Neutrophil (primary cell): ENCODE measurements around the gene CDT1.

Experiments
- H3K27ac ChIP-seq: fragments of 200-600 bp; sonication (generic); 2 replicates; pipeline ENCODE4 v1.5.1; 2016; ENCODE audit warnings: mild to moderate bottlenecking, moderate library complexity
- H3K27me3 ChIP-seq: fragments of 200-600 bp; sonication (generic); 2 replicates; pipeline ENCODE4 v1.6.0; 2016; ENCODE audit warnings: mild to moderate bottlenecking
- H3K36me3 ChIP-seq: fragments of 200-600 bp; sonication (generic); 2 replicates; pipeline ENCODE4 v1.5.1; 2017
- H3K4me1 ChIP-seq, 2 experiments: fragments of 200-600 bp in 1 of 2; sonication (generic) in 1 of 2; 1 replicate in 1 of 2; 2 replicates in 1 of 2; pipeline versions ENCODE4 v1.5.1 to v1.6.1; 2013 to 2016; ENCODE audit warnings: low read depth in 1 of 2, low read length in 1 of 2, mild to moderate bottlenecking in 1 of 2, moderate library complexity in 1 of 2; ENCODE audit not compliant: control insufficient read depth in 1 of 2, insufficient read depth in 1 of 2
- H3K4me3 ChIP-seq, 2 experiments: fragments of 200-600 bp in 1 of 2; sonication (generic) in 1 of 2; 1 replicate in 1 of 2; 2 replicates in 1 of 2; pipeline ENCODE4 v1.5.1; 2013 to 2016; ENCODE audit warnings: low read depth in 1 of 2, low read length in 1 of 2, mild to moderate bottlenecking in 1 of 2, moderate library complexity in 1 of 2
- H3K9me3 ChIP-seq: fragments of 200-600 bp; sonication (generic); 2 replicates; pipeline ENCODE4 v1.5.1; 2016
- CTCF ChIP-seq: fragments of 200-600 bp; sonication (generic); IDR thresholded peaks from 2 replicates; pipeline ENCODE4 v1.5.1; 2016; ENCODE audit warnings: antibody characterized with exemption

CDT1 gene

GRCh38 chr16:88826070-88826840, 22.7 kb downstream of the CDT1 start:
- TF ChIP-seq CTCF = no peak
- no peak overlapping the region for H3K4me3 ChIP-seq
- H3K36me3 ChIP-seq = peaks cover 99% of the 10 kb centered on the region
- no peaks in the 10 kb centered on the region for H3K9me3 ChIP-seq
- no peaks in the 10 kb centered on the region for H3K27me3 ChIP-seq
- H3K4me1 ChIP-seq = no peaks in the 10 kb centered on the region
- H3K27ac ChIP-seq = no peak overlapping the region

GRCh38 chr16:88827727-88828126, 24.1 kb downstream of the CDT1 start:
- TF ChIP-seq CTCF = no peak
- Histone ChIP-seq H3K9me3 (no peaks in the 10 kb centered on the region), H3K4me3 (no peak overlapping the region), H3K4me1 (no peaks in the 10 kb centered on the region), H3K27ac (no peak overlapping the region), H3K27me3 (no peaks in the 10 kb centered on the region), H3K36me3 (peaks cover 96% of the 10 kb centered on the region)

DNA sequence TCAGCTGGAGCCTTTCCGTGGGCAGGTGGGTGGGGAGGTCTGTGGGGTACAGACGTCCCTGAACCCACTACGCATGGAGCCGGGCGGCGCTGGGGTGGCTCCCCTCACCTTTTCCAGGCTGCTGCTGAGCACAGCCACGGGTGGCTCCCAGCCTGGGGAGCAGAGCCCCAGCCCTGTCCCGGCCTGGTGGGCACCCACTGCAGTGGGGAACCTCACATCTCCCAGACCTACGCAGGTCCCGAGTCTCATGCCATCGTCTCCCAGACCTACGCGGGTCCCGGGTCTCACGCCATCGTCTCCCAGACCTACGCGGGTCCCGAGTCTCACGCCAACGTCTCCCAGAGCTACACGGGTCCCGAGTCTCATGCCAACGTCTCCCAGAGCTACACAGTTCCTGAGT, 25.1 kb downstream of the CDT1 start:
- peaks cover 90% of the 10 kb centered on the region for H3K36me3 ChIP-seq
- no peak overlapping the region for H3K4me3 ChIP-seq
- H3K4me1 ChIP-seq = no peaks in the 10 kb centered on the region
- no peaks in the 10 kb centered on the region for H3K27me3 ChIP-seq
- no peak for TF ChIP-seq CTCF
- no peaks in the 10 kb centered on the region for H3K9me3 ChIP-seq
- no peak overlapping the region for H3K27ac ChIP-seq

DNA sequence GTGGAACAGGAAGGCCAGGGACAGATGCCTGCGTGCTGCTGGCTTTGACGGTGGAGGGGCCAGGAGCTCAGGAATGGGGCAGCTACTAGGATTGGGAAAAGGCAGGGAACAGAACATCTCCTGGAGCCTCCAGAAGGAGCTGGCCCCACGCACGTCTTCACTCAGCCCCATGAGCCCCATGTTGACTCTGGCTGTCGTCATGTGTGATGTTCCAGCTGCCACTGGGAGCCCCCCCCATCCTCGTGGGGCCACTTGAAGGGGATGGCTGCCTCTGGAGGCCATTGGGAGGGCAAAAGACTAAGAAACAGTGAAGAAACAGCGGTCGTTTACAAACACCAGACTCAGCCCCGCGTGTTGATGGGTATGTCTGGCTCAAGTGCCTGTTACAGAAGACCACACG, 26.7 kb downstream of the CDT1 start:
- no peak for TF ChIP-seq CTCF
- H3K9me3 ChIP-seq = no peaks in the 10 kb centered on the region
- no peak overlapping the region for H3K27ac ChIP-seq
- no peak overlapping the region for H3K4me3 ChIP-seq
- H3K4me1 ChIP-seq = no peaks in the 10 kb centered on the region
- H3K27me3 ChIP-seq = no peaks in the 10 kb centered on the region
- H3K36me3 ChIP-seq = peaks cover 90% of the 10 kb centered on the region

GRCh38 chr16:88830783-88831182, 27.2 kb downstream of the CDT1 start:
- TF ChIP-seq CTCF = no peak
- H3K36me3 ChIP-seq = peaks cover 90% of the 10 kb centered on the region

More at GRCh38 chr16:88830783-88831182, 27.2 kb downstream of the CDT1 start:
- Histone ChIP-seq H3K4me3 (no peak overlapping the region), H3K4me1 (no peaks in the 10 kb centered on the region), H3K27ac (no peak overlapping the region), H3K9me3 (no peaks in the 10 kb centered on the region), H3K27me3 (no peaks in the 10 kb centered on the region)
